ENCODE results near the gene SLC4A9.

GRCh38 chr5:140371356-140372151 lies 11.6 kb downstream of the SLC4A9 start:
- TF ChIP-seq CTCF (IDR thresholded peaks at IDR 0.05) (no peak), POLR2A (IDR thresholded peaks at IDR 0.05) (no peak)

Measured in vagina (tissue), 2 donors.